Heart left ventricle (tissue), 16 donors: ENCODE measurements around the gene CHID1. TPM values are rescaled to one million over a fixed set of nuclear protein-coding genes. Genes with fewer than 3 reads are reported as not detected.
A peak's percentile ranks its signal among the peaks of the same experiment; 100 is the strongest.

Experiments
- ATAC-seq, 4 donors: fragments of 200-7000 bp; cut with Tn5 transposase; one replicate each; pipeline ENCODE4 v1.9.1; 2020 to 2022; ENCODE audit warnings: moderate library complexity in 4 of 4, mild to moderate bottlenecking in 3 of 4, moderate number of reproducible peaks in 1 of 4
- DNase-seq, 5 donors: peaks; one replicate each; pipeline ENCODE4 v3.0.0-alpha.2; 2020
- H3K27ac ChIP-seq, 12 donors: fragments of 200-600 bp; sonication (generic) in 4 of 12; one replicate each; pipeline versions ENCODE4 v1.5.0 to v1.8.0; 2016 to 2022; ENCODE audit warnings: mild to moderate bottlenecking in 2 of 12
- H3K27me3 ChIP-seq, 9 donors: fragments of 200-600 bp; sonication (generic) in 2 of 9; one replicate each; pipeline versions ENCODE4 v1.5.1 to v1.8.0; 2016 to 2022; ENCODE audit warnings: mild to moderate bottlenecking in 3 of 9
- H3K36me3 ChIP-seq, 9 donors: fragments of 200-600 bp; sonication (generic) in 2 of 9; one replicate each; pipeline versions ENCODE4 v1.5.0 to v1.8.0; 2018 to 2022; ENCODE audit warnings: mild to moderate bottlenecking in 2 of 9
- H3K4me1 ChIP-seq, 12 donors: fragments of 200-600 bp; sonication (generic) in 4 of 12; one replicate each; pipeline versions ENCODE4 v1.5.0 to v1.8.0; 2016 to 2022; ENCODE audit warnings: mild to moderate bottlenecking in 3 of 12
- H3K4me3 ChIP-seq, 12 donors: fragments of 200-600 bp; sonication (generic) in 4 of 12; one replicate each; pipeline versions ENCODE4 v1.5.0 to v1.8.0; 2017 to 2022; ENCODE audit warnings: mild to moderate bottlenecking in 9 of 12, moderate library complexity in 4 of 12
- H3K9me3 ChIP-seq, 12 donors: fragments of 200-600 bp; sonication (generic) in 4 of 12; one replicate each; pipeline versions ENCODE4 v1.5.0 to v1.8.0; 2016 to 2022; ENCODE audit warnings: mild to moderate bottlenecking in 1 of 12
- CTCF ChIP-seq, 12 donors: fragments of 200-600 bp; sonication (generic) in 4 of 12; IDR thresholded peaks; one replicate each; pipeline versions ENCODE4 v1.5.0 to v1.8.0; 2018 to 2022; ENCODE audit warnings: antibody characterized with exemption in 12 of 12, mild to moderate bottlenecking in 5 of 12
- POLR2A ChIP-seq, 2 donors: fragments of 450-650 bp; IDR thresholded peaks; one replicate each; pipeline ENCODE4 v1.6.1; 2017; ENCODE audit warnings: antibody characterized with exemption in 2 of 2, mild to moderate bottlenecking in 2 of 2, moderate library complexity in 2 of 2
- WGBS, 4 donors: extraction: QIAGEN DNeasy Blood & Tissue Kit in 2 of 4; methylation state at CpG; one replicate each; pipeline versions ENCODE4 v1.1.5 to v1.1.7; 2013 to 2018; 5-methylcytosine and 5-hydroxymethylcytosine counted together
- intact Hi-C, 10 donors: fragments of 100-400 bp; cut with DNase I; formaldehyde crosslinking; loops; one replicate each; pipeline versions ENCODE4 v1.11.1 to v1.14.2; 2022
- polyA plus RNA-seq, 2 donors: library from polyadenylated mRNA; stranded (reverse); fragments of 200-250 nt; gene quantifications; one replicate each; pipeline ENCODE4 v1.2.3, GENCODE V29; 2013
- total RNA-seq, 9 donors: library from RNA; depleted of rRNA in 2 of 9; stranded (reverse); fragments of >200 nt in 2 of 9; fragmentation: NEBNext Ultra II Directional in 3 of 9; extraction: Animal tissue kit (Norgen Biotek cat#: 25700) in 3 of 9; gene quantifications; one replicate each; pipeline versions ENCODE4 v1.1.0 to v1.2.4, GENCODE V29; 2016 to 2023
- donor health status: ischemic (EF 13 %, LVEDD 7.1; RV severe dilation, severe dysfunction).
- donor health status: healthy with polysubstance abuse.
- donor health status: DM: no; HTN: yes; CAD: no.
- donor health status: DM: no; HTN: no; CAD: no.
- donor health status: ischemic (EF 25% LVEDD 6.9; RV normal size, moderate dysfunction).
- donor health status: ischemic (EF 25% LVEDD 5.7; RV mildly dilated, moderate dysfunction).
- donor health status: healthy.
- donor health status: DM: yes; HTN: yes; CAD: no.
- donor health status: ischemic (EF 35%, LVEDD 5.7; RV mildly dilated, moderate dysfunction).
- donor health status: nonischemic (EF 11% LVEDD 7.7; RV severe dilation, severe dysfunction).
- donor health status: DM: yes; HTN: yes; CAD: no.
- donor health status: PGD.
- donor health status: ischemic (EF 29% LVEDD 5.4; RV normal size, mild dysfunction).
- donor health status: nonischemic (EF 23%, LVEDD 6.1; RV moderate dilation, normal function).

Gene CHID1
- total and polyA plus RNA-seq, 11 donors, result 30.8 to 87.7 (median 55.3) TPM

- intact Hi-C loops, result no loop called here
- 69 to 94% (median 89%) methylated on average over 8 to 9 of the region's 9 CpGs for WGBS, 4 donors
These were observed 73.9 kb downstream of the CHID1 start for GRCh38 chr11:836700-837099.

DNA sequence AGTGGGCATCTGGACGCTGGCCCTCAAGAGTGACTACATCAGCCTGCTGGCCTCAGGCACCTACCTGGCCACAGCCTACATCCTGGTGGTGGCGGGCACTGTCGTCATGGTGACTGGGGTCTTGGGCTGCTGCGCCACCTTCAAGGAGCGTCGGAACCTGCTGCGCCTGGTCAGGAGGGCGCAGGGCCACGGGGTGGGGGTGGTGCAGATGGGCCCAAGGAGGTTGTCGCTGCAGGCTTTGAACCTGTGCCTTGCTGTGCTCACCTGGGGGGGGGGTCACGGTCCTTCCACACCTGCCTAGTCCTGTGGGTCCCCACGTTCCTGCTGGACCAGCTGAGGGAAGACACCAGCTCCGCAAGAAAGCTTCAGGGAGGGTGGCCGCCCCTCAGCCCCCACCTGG is 74.3 kb downstream of the CHID1 start:
- ATAC-seq, result no peak
- H3K4me3 ChIP-seq, result no peak overlapping the region
- H3K27me3 ChIP-seq, result peaks cover 0 to 12% (median 0%) of the 10 kb centered on the region in 9 donors
- 83 to 92% (median 90%) methylated on average over 1 to 14 of the region's 14 CpGs for WGBS, 4 donors
- peaks cover 14 to 89% (median 65%) of the 10 kb centered on the region in 12 donors for H3K4me1 ChIP-seq
- intact Hi-C loops, result no loop called here
- peaks cover 0 to 55% (median 48%) of the 10 kb centered on the region in 9 donors for H3K36me3 ChIP-seq
- DNase-seq, result no peak
- TF ChIP-seq CTCF (IDR thresholded peaks at IDR 0.05) (no peak), POLR2A (IDR thresholded peaks at IDR 0.05) (no peak)
- H3K9me3 ChIP-seq, result no peaks in the 10 kb centered on the region
- H3K27ac ChIP-seq, result peak overlapping the region in 6 of 12 donors; percentile 46 to 97 (median 78)

More at GRCh38 chr11:836700-837099, 73.9 kb downstream of the CHID1 start:
- H3K4me1 ChIP-seq, result peaks cover 14 to 89% (median 65%) of the 10 kb centered on the region in 12 donors
- peaks cover 0 to 7% (median 0%) of the 10 kb centered on the region in 9 donors for H3K27me3 ChIP-seq
- H3K36me3 ChIP-seq, result peaks cover 0 to 56% (median 48%) of the 10 kb centered on the region in 9 donors
- no peak overlapping the region for H3K4me3 ChIP-seq
- DNase-seq (no peak), ATAC-seq (no peak)
- TF ChIP-seq CTCF (IDR thresholded peaks at IDR 0.05) (no peak), POLR2A (IDR thresholded peaks at IDR 0.05) (no peak)
- H3K27ac ChIP-seq, result peak overlapping the region in 9 of 12 donors; percentile 6 to 97 (median 46)
- no peaks in the 10 kb centered on the region for H3K9me3 ChIP-seq

DNA sequence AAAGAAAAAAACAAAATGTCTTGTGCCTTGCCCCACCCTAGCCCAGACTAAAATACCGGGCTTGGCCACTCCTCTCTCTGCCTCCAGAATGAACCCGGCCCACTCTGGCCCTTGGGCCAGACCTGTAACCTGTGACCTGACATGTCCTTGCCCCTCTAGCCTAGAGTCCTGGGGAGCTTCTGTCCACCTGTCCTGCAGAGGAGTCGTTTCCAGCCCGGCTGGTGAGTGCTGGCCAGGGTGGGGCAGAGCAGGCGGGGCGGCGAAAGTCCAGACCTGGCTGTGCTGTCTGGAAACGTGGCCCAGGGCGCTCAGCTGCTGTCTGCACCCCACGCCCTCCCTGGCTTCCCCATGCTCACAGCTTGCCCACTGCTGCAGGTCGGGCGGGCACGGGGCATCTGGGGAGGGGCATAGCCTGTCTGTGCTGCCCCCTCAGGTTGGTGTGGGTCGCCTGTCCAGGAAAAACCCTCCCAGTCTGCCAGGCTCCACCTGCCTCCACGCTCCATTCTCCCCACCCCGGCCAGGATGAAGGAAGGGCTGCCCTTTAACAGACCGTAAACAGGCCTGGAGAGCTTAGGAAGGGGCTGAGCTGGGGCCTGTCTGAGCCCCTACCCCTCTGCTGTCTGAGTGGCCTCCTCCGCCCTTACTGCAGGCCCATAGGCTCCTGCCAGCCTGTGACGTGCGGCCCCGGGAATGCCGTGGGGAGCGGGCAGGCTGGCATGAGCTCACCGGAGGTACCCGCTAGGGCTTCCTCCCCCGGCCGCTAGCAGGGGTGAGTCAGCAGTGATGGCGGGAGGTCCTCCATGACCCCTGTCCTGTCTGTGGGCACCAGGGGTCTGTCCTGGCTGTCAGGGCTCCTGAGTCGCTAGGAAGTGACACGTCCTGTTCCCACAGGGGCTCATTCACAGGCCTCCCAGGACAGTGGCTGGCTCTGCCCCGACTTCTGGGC is 76.0 kb downstream of the CHID1 start:
- TF ChIP-seq CTCF (IDR thresholded peaks at IDR 0.05) (peak in 1 of 12 donors; percentile 3), POLR2A (IDR thresholded peaks at IDR 0.05) (peak in 1 of 2 donors; percentile 68)
- Histone ChIP-seq H3K9me3 (no peaks in the 10 kb centered on the region), H3K27me3 (peaks cover 0 to 28% (median 0%) of the 10 kb centered on the region in 9 donors), H3K36me3 (peaks cover 0 to 39% (median 37%) of the 10 kb centered on the region in 9 donors), H3K4me3 (peak overlapping the region in 10 of 12 donors; percentile 69 to 95 (median 80)), H3K4me1 (peaks cover 10 to 92% (median 69%) of the 10 kb centered on the region in 12 donors), H3K27ac (peak overlapping the region; percentile 79 to 98 (median 92))
- 14 to 32% (median 23%) methylated on average over 17 to 31 of the region's 31 CpGs for WGBS, 4 donors
- DNase-seq (peak; percentile 86 to 93 (median 88)), ATAC-seq (peak; percentile 60 to 78 (median 67))
- intact Hi-C loops, result no loop called here

- intact Hi-C loops, result no loop called here
- WGBS, 4 donors, result 33 to 53% (median 47%) methylated on average over 9 of the region's 9 CpGs
- Histone ChIP-seq H3K27ac (peak overlapping the region; percentile 79 to 98 (median 92)), H3K4me1 (peaks cover 10 to 94% (median 74%) of the 10 kb centered on the region in 12 donors), H3K36me3 (peaks cover 0 to 32% (median 31%) of the 10 kb centered on the region in 9 donors), H3K27me3 (peaks cover 0 to 32% (median 0%) of the 10 kb centered on the region in 9 donors), H3K4me3 (peak overlapping the region; percentile 40 to 95 (median 78)), H3K9me3 (no peaks in the 10 kb centered on the region)
- ATAC-seq (no peak), DNase-seq (no peak)
- TF ChIP-seq CTCF (IDR thresholded peaks at IDR 0.05) (no peak), POLR2A (IDR thresholded peaks at IDR 0.05) (no peak)
These were observed 76.7 kb downstream of the CHID1 start for GRCh38 chr11:833849-834311.
